ENCODE measurements around the gene SNX21.
"Not testable (repeated sequence)": the region's sequence is repeated elsewhere in the genome, so short reads cannot be mapped to it uniquely, and the experiment has no call there.

The SNX21 gene, protein sequence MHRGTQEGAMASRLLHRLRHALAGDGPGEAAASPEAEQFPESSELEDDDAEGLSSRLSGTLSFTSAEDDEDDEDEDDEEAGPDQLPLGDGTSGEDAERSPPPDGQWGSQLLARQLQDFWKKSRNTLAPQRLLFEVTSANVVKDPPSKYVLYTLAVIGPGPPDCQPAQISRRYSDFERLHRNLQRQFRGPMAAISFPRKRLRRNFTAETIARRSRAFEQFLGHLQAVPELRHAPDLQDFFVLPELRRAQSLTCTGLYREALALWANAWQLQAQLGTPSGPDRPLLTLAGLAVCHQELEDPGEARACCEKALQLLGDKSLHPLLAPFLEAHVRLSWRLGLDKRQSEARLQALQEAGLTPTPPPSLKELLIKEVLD

DNA sequence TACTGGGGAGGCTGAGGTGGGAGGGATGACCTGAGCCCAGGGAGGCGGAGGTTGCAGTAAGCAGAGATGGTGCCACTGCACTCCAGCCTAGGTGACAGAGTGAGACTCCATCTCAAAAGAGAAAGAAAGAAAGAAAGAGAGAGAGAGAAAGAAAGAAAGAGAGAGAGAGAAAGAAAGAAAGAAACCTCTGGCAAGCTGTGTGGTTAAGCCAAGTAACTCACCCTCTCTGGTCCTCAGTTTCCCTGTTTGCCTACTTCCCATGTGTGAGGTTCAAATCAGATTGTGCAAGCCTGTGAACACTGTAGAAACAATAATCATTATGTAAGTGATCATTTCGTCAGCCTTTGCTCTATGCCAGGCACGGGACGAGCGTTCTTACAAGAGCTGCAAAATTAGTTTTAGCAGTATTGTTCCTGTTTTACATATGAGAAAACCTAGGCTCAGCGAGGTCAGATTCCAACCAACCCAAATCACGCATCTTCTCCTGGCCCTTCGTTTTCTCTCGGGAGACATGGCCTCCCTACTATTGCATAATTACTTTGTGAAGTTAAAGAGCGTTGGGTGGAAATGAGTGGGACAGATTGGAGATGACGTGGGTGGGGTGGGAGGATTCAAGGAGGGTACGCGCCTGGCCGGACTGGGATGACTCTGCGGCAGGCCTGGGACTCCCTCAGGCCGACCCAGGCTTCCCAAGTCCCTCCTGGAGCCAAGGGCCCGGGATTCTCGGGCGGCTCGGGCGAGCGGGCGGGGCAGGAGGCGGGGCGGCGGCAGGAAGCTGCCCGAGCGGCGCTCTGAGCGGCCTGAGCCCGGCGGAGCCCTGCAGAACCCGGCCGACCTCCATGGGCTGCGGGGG, at the start of gene SNX21:
Gene SNX21, plus strand, starts transcription at position 770 of the 853 bp plus-strand sequence. CDS start 121 bp downstream, outside the sequence.
- DNase-seq (ENCODE audit: low read depth), result no peak

DNA sequence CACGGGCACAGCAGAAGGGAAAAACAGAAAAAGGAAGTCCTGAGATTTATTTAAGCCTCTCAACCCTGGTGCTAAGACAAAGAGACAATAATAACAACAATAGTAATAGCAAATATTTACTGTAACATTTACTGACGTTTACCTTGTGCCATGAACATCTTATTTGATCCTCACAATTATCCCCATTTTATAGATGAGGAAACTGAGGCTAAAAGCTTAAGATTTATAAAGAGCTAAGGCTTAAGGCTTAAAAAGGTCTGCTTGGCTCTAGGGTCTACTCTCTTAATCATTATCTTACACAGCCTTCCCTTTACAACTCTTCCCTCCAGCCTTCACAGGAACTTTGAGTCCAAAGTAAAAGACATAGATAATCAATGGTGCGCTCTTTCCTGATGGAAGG, 45.2 kb upstream of the SNX21 start:
- no peak for DNase-seq (ENCODE audit: low read depth)

DNA sequence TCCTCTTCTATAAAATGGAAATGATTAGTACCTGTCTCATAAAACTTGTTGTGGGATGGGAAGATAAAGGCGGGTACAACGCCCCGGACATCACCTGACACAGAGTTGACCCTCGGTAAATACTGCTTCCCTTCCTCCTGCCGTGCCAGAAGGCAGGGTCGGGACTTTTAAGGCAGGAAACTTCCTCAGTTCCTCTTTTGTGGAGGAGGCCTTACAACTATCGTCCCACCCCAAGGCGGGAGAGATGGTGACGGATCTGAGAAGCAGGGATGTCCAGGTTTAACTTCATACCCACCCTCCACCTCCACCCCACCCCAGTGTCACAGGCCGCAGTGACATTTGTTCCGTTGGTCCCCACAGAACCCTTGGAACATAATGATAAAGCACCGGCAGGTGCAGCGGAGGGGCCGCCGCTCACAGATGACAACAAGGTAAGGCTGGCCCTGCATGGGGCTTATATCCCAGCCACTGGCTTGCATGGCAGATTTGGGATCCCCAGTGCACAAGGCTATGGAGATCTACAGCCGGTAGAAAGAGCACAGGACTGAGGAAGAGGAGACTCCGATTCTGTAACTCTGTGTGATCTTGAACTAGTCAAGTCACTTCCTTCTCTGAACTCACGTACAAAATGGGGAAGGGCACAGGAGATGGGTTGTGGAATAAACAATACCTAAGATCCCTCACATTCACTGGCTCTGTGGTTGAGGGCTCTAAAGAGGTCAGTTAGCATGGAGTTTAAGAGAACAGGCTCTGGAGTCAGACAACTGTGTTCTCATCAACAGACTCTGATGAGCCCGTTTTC, 41.1 kb upstream of the SNX21 start:
- no peak for DNase-seq (ENCODE audit: low read depth)

DNA sequence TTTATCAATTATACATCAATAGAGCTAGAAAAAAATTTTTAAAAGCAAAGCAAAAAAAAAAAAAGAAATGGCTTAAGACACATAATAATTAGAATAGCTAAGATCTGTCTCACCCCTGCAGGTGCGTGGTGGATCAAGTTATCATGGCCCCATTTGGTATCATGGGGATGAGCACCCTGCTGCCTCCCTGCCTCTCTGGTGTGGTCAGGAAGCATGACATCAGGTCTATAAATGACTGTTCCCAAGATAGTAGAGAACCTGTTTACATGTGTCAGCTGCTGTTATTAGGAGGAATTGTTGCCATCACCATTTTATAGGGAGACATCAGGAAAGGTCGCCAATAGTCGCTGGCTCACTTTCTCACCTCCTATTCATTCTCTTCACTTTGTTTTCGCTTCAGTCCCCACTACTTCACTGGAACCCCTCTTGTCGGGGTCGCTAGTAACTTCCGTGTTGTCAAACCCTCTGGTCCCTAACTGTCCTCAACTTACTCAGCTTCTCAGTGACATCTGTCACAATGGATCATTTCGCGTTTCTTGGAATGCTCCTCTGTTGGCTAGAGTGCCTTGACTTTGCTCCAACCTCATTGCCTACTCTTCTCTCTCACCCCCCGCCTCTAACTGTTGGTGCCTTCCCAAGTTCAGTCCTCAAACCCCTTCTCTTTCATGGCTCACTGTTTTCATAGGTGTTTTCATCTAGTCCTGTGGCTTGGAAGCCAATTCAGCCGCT, 37.1 kb upstream of the SNX21 start:
- no peak for DNase-seq (ENCODE audit: low read depth)

DNA sequence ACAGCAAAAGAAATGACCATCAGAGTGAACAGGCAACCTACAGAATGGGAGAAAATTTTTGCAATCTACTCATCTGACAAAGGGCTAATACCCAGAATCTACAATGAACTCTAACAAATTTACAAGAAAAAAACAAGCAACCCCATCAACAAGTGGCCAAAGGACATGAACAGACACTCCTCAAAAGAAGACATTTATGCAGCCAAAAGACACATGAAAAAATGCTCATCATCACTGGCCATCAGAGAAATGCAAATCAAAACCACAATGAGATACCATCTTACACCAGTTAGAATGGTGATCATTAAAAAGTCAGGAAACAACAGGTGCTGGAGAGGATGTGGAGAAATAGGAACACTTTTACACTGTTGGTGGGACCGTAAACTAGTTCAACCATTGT, 36.1 kb upstream of the SNX21 start:
- DNase-seq (ENCODE audit: low read depth), result not testable (repeated sequence)

DNA sequence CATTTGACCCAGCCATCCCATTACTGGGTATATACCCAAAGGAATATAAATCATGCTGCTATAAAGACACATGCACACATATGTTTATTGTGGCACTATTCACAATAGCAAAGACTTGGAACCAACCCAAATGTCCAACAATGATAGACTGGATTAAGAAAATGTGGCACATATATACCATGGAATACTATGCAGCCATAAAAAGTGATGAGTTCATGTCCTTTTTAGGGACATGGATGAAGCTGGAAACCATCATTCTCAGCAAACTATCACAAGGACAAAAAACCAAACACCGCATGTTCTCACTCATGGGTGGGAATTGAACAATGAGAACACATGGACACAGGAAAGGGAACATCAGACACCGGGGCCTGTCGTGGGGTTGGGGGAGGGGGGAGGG, 35.6 kb upstream of the SNX21 start:
- not testable (repeated sequence) for DNase-seq (ENCODE audit: low read depth)

DNA sequence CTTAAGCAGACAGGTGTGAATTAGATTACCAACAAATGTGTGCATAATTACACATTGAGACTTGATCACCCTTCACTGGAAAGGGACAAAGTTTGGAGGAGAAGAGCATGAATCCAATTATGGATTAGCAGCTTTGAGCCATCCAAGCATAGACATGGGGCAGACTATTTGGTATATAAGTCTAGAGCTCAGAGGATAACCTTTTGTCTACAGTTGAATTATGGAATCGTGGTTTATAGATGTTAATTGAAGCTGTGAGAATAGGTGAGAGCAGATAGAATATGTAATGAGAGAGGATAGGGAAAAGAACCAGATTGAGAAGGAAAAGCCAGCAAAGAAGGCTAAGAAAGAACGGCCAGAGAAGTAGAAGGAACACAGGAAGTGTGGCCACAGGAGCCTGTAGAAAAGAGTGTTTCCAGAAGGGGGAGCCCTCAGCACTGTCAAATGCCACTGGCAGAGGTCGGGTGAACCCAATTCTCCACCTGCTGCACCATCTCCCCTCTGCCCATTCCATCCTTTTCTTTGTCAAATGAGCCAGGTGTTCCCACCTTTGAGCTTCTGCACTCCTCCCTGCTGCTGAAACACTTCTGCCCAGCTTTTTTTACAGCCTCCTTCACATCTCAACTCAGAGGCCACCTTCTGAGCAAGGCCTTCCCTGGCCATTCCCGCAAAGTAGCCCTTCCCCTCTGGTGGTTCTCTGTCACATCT, 34.5 kb upstream of the SNX21 start:
- no peak for DNase-seq (ENCODE audit: low read depth)

DNA sequence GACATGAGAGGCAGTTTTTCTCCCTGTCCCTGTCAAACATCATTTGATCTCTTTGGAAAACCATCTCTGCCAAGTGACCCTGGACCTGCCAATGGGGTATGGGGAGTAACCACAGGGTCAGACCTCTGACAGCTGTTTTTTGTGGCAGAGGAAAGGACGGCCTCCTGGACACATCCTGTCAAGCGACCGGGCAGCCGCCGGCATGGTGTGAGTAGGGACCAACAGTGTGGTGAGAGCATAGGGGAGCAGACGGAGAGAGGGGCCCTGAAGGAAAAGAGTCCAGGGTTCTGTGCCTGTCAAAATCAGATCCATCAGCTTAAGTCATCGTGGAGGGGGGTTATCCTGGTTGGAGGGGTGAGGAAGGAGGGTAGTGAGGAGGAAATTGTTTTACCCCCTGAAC, 31.7 kb upstream of the SNX21 start:
- no peak for DNase-seq (ENCODE audit: low read depth)

DNA sequence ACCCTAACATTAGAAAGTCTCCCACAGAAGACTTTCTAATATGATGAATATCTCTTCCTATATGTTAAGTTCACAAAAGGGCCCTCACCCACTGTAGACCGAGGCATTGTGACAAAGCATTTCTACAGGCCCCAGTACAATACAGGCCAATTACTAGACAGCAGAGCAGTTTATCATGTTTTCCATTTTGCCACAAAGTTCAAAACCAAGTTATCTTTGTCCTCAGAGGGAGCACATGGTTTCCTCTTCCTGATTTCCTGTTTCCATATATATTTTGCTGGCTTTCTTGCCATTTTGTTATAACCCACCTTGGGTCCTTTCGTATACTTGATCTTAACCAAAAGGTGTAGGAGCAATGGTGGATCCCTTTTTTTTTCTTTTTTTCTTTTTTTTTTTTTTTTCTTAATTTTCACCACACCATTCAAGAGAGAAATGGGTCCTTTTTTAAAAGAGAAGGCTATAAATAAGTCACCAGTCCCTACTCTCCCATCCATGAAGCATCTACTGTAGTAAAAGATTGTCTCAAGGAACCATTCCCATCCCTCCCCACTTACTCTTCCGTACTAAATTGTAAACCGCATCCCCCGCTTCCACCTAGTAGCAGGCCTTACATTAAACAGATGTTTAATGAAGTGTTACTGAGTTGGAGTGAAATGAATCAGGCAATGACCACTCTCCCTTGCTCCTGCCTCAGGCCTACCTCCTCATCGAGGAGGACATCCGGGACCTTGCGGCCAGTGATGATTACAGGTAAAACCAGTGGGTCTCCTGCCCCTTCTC, 23.2 kb upstream of the SNX21 start:
- no peak for DNase-seq (ENCODE audit: low read depth)

DNA sequence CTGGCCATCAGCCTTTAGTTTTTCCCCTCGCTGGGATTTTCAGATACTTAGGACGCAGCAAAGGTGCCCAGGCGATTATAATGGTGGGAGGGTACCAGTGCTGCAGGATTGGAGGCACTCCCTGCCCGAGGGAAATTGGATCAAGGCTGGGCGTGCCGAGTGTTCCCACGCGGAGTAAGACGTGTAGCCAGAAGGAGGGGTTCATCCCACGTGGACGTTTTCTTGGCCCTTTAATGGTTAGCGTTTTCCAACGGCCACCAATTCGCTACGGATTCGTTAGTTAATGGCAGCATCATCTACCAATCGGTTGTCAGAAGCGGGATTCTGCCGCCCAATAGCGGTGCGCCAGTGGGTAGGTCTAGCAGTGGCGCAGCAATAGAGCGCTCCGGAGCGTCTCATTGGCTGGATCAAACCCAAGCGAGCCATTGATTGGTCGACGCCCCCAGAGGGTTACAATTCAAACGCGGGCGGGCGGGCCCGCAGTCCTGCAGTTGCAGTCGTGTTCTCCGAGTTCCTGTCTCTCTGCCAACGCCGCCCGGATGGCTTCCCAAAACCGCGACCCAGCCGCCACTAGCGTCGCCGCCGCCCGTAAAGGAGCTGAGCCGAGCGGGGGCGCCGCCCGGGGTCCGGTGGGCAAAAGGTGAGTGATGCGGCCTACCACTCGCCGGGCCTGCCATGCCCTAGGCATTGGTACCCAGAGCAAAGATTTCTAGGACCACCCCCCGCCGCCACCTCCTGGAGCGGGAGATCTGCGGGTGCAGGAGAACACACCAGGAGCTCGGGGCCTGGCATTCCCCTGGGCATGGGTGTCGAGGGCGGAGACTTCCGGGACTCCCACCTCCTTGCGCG, 21.2 kb upstream of the SNX21 start, which contains the start of gene UBE2C:
Gene UBE2C, plus strand, starts transcription at position 488 of the 849 bp plus-strand sequence. Its CDS starts 52 bp downstream, at position 540.
- peak; percentile 78 for DNase-seq (ENCODE audit: low read depth)

DNA sequence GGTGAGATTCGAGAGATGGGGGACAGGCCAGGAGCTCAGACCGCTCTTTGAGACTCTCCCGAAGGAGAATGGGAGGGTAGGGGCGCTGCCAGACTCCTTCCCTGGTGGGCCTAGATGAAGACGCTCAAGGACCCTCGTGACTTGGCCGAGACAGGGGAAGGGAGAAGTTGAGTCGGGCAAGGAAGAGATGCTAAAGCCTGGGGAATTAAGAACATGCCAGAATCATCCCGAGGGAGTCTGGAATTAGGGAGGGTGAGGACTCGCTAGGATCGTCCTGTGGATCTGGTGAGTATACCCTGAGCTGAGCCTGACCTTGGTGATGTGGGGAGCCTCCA, 20.6 kb upstream of the SNX21 start:
- DNase-seq (ENCODE audit: low read depth), result no peak

DNA sequence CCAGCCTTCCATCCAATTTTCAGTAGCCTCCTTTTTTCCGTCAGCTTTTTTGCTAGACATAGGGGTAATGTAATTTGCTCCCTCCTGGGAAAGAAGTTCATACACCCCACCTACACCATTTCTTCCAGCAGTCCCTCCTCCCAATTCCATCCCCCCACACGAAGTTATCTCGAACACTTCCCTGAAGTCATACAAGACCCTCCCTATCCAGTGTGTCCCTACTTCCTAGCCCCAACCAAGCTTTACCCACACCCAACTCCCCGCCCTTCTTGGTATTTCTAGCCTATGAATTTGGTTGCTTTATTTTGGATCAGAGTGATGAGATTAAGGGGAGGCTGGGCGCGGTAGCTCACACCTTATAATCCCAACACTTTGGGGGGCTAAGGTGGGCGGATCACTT, 20.1 kb upstream of the SNX21 start:
- DNase-seq (ENCODE audit: low read depth), result no peak

DNA sequence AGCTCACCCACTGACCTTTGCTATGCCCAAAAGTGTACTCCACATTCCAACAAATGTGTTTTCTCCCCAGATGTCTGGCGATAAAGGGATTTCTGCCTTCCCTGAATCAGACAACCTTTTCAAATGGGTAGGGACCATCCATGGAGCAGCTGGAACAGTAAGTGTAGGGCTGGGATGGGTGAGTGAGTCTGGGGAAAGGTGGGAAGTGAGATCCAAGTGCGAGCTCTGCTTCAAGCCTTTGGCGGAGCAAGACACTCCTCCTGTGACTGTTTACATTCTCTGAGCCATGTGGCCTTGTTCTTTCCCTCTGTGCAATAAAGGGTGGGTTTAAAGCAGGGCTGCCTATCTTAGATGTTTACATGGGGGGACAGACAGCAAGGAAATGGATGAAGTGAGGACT, 19.3 kb upstream of the SNX21 start:
- DNase-seq (ENCODE audit: low read depth), result no peak

DNA sequence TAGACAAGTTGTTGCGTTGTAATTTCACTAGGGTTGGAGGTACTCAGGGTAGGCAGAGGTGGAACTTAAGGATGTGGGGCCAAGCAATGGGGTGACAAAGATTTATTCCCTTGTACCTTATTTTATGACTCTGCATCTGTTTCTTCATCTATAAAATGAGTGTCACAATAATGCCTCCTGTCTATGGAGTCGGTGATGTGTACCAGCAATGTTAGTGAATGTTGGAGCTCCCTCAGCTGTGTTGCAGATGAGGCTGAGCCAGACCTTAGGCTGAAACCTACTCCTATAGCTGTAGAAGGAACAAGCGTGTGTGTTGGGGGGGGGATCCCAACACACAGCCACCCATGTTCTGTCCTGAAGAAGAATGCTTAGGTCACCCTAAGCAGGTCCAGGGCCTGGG, 16.6 kb upstream of the SNX21 start:
- no peak for DNase-seq (ENCODE audit: low read depth)

DNA sequence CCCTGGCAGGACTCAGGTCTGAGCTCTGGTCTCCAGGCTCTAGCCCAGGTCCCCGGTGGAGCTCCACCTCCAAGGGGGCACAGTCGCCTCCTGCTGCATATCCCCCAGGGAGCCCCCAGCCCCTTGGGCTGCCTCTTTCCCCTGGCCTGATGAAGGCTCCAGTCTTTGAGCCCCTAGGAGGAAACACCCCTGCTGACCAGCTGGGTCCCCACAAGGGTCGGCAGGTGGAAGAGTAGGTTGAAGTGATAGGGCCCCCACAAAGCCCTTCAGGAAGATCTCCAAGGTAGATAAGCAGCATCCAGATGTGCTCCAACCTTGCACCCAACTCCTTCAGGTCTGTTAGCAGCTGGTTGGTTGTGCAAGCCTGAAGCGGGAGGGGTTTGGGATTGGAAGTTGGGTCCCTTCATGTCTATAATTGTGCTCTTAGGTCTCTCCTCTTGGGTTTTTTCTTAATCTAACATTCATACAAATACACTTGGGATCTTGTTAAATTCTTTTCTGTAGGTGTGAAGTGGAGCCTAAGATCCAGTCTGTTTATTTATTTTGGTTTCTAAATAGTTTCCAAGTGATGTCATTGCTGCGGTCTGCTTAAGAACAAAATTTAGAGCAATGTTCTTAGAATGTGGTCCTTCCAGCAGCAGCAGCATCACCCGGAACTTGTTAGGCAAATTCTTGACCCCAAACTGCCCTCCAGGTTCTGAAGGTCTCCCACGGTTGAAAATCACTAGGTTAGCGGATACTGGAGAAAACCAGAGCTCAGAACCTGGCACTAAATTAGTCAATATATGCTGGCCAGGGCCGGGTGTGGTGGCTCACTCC, 16.0 kb upstream of the SNX21 start:
- no peak for DNase-seq (ENCODE audit: low read depth)

DNA sequence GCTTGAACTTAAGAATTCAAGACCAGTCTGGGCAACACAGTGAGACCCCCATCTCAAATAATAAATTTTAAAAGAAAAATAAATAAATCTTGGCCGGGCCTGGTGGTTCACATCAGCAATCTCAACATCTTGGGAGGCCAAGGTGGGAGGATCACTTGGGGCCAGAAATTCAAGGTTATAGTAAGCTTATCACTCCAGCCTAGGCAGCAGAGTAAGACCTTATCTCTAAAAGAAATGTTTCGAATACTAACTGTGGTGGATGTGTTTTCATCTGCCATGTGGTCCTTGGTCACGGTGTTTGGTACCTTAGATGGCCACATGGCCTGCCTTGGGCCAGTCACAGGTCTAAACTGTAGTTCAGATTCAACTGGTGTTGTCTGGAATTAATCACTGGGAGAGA, 15.4 kb upstream of the SNX21 start:
- no peak for DNase-seq (ENCODE audit: low read depth)

DNA sequence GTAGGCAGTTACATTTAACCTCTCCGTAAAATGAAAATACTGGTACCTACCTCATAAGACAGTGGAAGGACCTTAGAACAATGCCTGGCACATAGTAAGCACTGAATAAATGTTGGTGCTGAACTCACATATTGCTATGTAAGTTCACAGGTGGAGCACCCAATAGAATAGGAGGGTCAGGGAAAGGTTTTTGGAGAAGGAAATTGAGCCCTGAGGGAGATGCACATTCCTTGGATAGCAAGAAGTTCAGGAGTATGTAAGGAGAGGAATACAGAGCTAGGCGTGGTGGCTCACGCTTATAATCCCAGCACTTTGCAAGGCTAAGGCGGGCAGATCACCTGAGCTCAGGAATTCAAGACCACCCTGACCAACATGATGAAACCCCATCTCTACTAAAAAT, 14.1 kb upstream of the SNX21 start:
- no peak for DNase-seq (ENCODE audit: low read depth)

DNA sequence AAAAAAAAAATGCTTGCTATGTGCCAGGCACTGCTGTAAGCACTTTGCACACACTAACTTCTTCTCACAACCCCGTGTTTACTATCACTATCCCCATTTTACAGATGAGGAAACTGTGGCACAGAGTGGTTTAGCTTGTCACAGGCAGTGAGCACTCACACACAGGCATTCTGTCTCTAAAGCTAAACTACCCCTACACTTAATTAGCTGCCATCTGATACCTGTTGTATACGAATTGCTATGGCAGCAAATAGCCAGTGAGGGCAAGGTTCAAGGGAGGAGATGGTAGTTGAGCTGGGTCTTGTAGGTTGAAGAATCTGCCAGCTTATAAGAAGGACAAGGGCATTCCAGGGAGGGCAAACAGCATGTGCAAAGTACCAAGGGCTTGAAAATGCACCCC, 11.7 kb upstream of the SNX21 start:
- no peak for DNase-seq (ENCODE audit: low read depth)

DNA sequence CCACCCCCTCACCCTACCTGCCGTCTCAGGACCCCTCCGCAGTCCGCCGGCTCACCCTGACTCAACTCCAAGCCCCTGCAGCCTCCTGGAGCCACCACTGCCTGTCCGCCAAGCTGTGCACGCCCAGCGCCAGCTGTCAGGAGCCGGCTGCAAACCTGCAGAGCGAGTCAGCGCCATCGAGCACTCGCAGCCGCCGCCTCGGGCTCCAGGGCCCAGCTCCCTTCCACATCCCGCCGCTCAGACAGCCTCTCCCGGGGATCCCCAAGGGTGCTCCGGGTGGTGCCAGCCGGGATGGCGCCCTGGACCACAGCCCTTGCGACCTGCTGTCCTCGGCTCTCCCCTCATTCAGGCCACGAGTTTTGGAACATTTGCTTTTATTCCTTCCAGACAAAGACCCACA, 10.7 kb upstream of the SNX21 start:
- DNase-seq (ENCODE audit: low read depth), result no peak
